Measurements from ENCODE around the gene MYBPHL. TPM values are rescaled to one million over a fixed set of nuclear protein-coding genes. Genes with fewer than 3 reads are reported as not detected.

MYBPHL gene
- total RNA-seq, 4 donors from 2014 or later, result 0.76 TPM; not detected in 3

DNA sequence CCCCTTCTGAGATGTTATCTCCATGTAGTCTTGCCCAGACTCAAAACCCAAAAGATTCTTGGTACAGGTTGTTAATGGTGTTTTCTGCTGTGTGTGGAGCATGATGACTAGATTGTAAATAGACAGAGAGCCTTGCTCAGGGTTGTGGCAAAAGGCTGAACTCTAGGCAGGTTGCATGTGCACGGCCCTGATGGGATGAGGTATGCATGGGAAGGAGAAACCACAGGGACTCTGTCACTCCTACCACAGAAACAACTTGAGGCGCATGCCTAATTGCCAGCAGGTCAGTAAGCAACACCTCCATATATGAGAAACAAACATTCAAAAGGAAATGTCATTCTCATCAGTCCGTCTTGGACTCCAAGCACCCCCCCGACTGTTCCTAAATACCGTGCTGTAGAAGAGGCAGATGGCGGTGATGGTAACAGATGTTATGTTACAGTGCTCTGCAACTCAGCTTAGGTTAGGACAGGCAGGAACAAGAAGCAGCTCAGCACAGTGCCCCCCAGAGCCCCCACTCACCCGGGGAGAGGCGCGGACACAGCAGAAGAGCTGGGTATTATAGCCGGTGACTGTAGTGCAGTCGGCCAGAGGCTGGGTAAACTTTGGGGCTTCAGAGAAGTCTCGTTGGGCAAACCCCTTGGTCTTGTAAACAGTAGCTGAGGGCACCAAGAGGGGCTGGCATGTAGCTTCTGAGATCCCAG is 10.9 kb downstream of the MYBPHL start:
- H3K27ac ChIP-seq, result no peak overlapping the region
- H3K4me3 ChIP-seq, result no peak overlapping the region
- H3K36me3 ChIP-seq, result no peaks in the 10 kb centered on the region
- H3K9me3 ChIP-seq, result no peaks in the 10 kb centered on the region
- H3K4me1 ChIP-seq, result no peaks in the 10 kb centered on the region
- DNase-seq, result no peak
- H3K27me3 ChIP-seq, result no peaks in the 10 kb centered on the region
- no peak for TF ChIP-seq POLR2A (IDR thresholded peaks at IDR 0.05)
- TF ChIP-seq, protein P1, sequence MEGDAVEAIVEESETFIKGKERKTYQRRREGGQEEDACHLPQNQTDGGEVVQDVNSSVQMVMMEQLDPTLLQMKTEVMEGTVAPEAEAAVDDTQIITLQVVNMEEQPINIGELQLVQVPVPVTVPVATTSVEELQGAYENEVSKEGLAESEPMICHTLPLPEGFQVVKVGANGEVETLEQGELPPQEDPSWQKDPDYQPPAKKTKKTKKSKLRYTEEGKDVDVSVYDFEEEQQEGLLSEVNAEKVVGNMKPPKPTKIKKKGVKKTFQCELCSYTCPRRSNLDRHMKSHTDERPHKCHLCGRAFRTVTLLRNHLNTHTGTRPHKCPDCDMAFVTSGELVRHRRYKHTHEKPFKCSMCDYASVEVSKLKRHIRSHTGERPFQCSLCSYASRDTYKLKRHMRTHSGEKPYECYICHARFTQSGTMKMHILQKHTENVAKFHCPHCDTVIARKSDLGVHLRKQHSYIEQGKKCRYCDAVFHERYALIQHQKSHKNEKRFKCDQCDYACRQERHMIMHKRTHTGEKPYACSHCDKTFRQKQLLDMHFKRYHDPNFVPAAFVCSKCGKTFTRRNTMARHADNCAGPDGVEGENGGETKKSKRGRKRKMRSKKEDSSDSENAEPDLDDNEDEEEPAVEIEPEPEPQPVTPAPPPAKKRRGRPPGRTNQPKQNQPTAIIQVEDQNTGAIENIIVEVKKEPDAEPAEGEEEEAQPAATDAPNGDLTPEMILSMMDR (IDR thresholded peaks at IDR 0.05), result no peak
- intact Hi-C loops (cut with DNase I; ENCODE audit: low total_unique reads), result no loop called here

DNA sequence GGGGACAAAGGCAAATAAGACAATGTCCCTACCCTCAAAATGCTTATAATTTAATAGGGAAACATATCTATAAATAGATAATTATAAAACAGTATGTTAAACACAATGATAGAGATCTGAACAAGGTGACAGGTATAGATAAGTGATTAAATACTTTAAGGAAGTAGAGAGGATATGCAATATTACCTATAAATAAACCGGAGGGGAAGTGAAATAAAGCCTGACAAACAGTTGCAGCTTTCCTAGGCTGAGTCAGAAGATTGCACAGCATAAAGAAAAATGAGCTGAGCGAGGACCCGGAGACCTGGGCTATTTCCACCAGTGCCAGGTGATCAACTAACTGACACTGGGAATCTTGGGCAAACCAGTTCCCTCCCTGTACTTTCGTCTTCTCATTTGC is 12.3 kb downstream of the MYBPHL start:
- Histone ChIP-seq H3K27ac (no peak overlapping the region), H3K9me3 (no peaks in the 10 kb centered on the region), H3K4me3 (no peak overlapping the region), H3K36me3 (no peaks in the 10 kb centered on the region), H3K27me3 (no peaks in the 10 kb centered on the region), H3K4me1 (no peaks in the 10 kb centered on the region)
- intact Hi-C loops (cut with DNase I; ENCODE audit: low total_unique reads), result no loop called here
- no peak for TF ChIP-seq POLR2A (IDR thresholded peaks at IDR 0.05)
- TF ChIP-seq, protein P1 (IDR thresholded peaks at IDR 0.05), result no peak
- no peak for DNase-seq

DNA sequence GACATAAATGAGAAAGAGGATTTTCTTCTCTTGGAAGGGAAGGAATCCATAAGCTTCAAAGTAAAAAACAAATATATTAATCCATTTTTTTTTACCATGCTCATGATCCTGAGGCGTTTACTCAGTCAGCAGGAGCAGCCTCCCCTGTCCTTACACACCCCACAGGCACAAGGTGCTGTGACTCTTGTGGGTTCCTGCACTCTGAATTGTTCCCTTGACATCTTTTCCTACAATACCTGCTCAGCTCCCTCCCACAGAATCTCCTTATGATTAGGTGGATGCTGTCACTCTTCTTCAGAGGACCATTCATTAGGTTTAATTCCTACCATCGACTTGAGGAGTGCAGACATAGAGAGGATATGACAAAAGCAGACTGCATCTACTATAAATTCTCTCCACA is 13.8 kb downstream of the MYBPHL start:
- DNase-seq, result no peak
- intact Hi-C loops (cut with DNase I; ENCODE audit: low total_unique reads), result no loop called here
- no peaks in the 10 kb centered on the region for H3K27me3 ChIP-seq
- no peaks in the 10 kb centered on the region for H3K4me1 ChIP-seq
- no peaks in the 10 kb centered on the region for H3K36me3 ChIP-seq
- TF ChIP-seq POLR2A (IDR thresholded peaks at IDR 0.05), result no peak
- TF ChIP-seq, protein P1 (IDR thresholded peaks at IDR 0.05), result no peak
- H3K4me3 ChIP-seq, result no peak overlapping the region
- H3K27ac ChIP-seq, result no peak overlapping the region
- no peaks in the 10 kb centered on the region for H3K9me3 ChIP-seq

DNA sequence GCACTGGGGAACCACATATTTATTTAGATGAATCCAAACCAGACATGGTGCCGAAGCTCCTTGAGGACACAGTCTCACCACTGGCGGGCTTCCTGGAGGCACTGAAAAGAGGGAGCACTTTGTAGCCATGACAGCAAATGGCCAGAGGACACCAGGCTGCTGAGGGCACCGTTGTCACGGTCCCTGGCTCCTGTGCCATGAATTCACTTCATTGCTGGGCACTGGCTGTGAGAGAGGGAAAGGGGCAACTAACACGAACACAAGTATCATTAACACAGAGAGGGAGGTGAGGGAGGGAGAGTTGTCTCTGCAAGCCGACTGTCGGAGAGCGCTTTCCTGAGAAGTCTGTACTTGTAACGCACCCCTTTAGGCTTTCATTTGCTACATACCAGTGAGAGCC is 14.4 kb downstream of the MYBPHL start:
- intact Hi-C loops (cut with DNase I; ENCODE audit: low total_unique reads), result no loop called here

DNA sequence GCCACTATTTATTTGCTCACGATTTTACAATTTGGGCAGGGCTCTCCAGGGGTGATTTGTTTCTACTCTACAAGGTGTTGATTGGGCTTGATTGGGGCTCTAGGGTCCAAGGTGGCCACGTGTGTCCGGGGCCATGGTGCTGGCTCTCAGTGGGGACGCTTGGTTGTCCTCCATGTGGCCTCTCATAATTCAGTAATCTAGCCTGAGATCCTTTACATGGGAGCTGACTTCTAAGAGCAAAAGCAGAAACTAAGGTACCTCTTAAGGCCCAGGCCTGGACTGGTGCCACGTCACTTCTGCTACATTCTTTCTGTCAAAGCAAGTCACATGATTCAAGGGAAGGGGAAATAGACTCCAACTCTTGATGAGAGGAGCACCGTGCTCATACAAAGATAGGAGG is 15.8 kb downstream of the MYBPHL start:
- Histone ChIP-seq H3K4me3 (no peak overlapping the region), H3K4me1 (no peaks in the 10 kb centered on the region), H3K27me3 (no peaks in the 10 kb centered on the region), H3K27ac (no peak overlapping the region), H3K9me3 (no peaks in the 10 kb centered on the region), H3K36me3 (no peaks in the 10 kb centered on the region)
- DNase-seq, result no peak
- TF ChIP-seq POLR2A (IDR thresholded peaks at IDR 0.05), result no peak
- TF ChIP-seq, protein P1 (IDR thresholded peaks at IDR 0.05), result no peak
- intact Hi-C loops (cut with DNase I; ENCODE audit: low total_unique reads), result no loop called here

More for the DNA sequence above, 14.4 kb downstream of the MYBPHL start:
- Histone ChIP-seq H3K4me3 (no peak overlapping the region), H3K36me3 (no peaks in the 10 kb centered on the region), H3K27me3 (no peaks in the 10 kb centered on the region), H3K27ac (no peak overlapping the region), H3K9me3 (no peaks in the 10 kb centered on the region), H3K4me1 (no peaks in the 10 kb centered on the region)
- no peak for DNase-seq
- no peak for TF ChIP-seq POLR2A (IDR thresholded peaks at IDR 0.05)
- TF ChIP-seq, protein P1 (IDR thresholded peaks at IDR 0.05), result no peak

All from uterus (tissue), 4 donors.